ES-I3 (cell line): Measurements from ENCODE around the gene GZMH.
"Not testable (repeated sequence)": the region's sequence is repeated elsewhere in the genome, so short reads cannot be mapped to it uniquely, and the experiment has no call there.

Source experiments
- H3K36me3 ChIP-seq: 2 replicates; pipeline ENCODE4 v1.6.1; 2013; ENCODE audit warnings: mild to moderate bottlenecking, low read length, control low read depth, moderate library complexity; ENCODE audit not compliant: insufficient read depth
- H3K4me1 ChIP-seq: 2 replicates; pipeline ENCODE4 v1.6.1; 2013; ENCODE audit warnings: mild to moderate bottlenecking, control low read depth, low read length; ENCODE audit not compliant: insufficient read depth
- H3K9ac ChIP-seq: 2 replicates; pipeline ENCODE4 v1.6.1; 2013; ENCODE audit warnings: low read depth, mild to moderate bottlenecking, low read length, moderate library complexity
- H3K9me3 ChIP-seq: 2 replicates; pipeline ENCODE4 v1.6.1; 2013; ENCODE audit warnings: mild to moderate bottlenecking, low read length, moderate library complexity; ENCODE audit not compliant: control insufficient read depth, insufficient read depth

GZMH gene

DNA sequence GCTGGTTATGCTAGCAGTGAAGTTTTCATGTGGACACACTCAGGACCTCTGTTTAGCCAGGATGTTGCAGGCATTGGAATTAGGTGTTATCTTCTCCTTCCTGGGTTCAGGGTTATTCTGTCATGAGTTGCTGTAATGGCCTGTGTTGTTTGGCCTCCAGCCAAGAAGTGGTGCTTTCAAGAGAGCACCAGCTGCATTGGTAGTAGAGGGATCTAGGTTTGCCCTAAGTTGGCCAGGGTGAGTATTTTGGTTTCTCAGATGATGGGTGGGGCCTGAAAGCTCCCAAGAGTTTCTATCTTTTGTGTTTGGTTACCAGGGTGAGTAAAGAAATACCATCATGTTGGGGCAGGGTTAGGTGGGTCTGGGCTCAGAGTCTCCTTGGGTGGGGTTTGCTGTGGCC is 2.7 kb upstream of the GZMH start:
- no peaks in the 10 kb centered on the region; the same call in 1 of the 2 replicates for H3K9me3 ChIP-seq
- no peaks in the 10 kb centered on the region for H3K36me3 ChIP-seq
- no peak overlapping the region for H3K9ac ChIP-seq
- H3K4me1 ChIP-seq: no peaks in the 10 kb centered on the region

DNA sequence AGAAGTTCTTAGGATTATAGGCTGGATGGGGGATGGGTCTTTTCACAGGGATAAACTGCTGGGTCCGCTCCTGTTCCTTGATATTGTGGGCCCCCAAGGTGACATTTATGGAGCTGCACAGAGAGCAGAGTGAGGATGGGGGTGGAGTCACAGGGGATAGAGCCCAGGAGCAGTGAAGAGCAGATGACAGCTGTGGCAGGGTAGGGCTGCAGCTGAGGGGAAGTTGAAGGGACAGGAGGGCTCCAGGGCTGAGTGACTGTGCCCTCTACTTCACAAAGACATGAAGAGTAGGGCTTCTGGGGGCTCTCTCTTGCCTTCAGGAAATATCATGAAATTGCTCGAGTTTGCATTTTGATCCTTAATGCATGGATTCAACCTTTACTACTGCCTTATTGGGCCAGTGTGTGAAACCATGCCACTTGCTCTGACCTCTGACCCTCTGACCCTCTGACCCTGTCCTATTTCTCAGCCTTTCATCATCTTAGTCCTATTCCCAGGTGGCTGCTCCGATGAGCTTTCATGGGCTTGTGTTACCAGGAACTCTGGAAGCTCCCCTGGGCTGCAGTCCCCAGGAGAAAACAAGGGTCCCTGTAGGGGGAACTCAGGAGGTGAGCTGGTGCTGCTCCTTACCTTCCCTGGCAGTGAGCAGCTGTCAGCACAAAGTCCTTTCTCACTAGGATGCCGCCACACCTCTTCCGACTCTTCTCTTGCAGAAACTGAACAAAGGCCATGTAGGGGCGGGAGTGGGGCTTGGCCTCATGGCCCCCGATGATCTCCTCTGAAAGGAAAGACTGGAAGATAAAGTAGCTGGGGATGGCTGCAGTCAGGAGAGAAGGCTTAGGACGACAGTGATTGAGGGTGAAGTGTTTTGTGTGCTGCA is 1.6 kb downstream of the GZMH start:
- Histone ChIP-seq H3K9ac (no peak overlapping the region), H3K4me1 (no peaks in the 10 kb centered on the region), H3K36me3 (no peaks in the 10 kb centered on the region), H3K9me3 (no peaks in the 10 kb centered on the region; the same call in 1 of the 2 replicates)

DNA sequence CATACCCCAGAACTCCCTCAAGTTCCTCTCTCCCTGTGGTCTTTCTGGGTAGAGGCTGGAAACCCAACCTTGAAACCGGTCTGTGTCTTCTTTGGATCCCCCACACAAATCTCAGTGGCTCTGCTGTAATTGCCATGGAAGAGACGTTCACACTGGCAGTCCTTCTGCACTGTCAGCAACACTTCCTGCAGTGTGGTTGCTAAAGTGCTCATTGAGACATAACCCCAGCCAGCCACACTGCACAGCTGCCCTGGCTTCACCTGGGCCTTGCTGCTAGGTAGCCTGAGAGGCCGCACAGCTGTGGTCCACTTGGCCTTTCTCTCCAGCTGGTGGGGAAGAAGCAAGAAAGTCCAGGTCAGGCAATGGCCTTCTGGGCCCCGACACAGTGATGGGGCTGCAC is 2.4 kb downstream of the GZMH start:
- Histone ChIP-seq H3K9me3 (no peaks in the 10 kb centered on the region; the same call in 1 of the 2 replicates), H3K36me3 (no peaks in the 10 kb centered on the region), H3K9ac (no peak overlapping the region), H3K4me1 (no peaks in the 10 kb centered on the region)

DNA sequence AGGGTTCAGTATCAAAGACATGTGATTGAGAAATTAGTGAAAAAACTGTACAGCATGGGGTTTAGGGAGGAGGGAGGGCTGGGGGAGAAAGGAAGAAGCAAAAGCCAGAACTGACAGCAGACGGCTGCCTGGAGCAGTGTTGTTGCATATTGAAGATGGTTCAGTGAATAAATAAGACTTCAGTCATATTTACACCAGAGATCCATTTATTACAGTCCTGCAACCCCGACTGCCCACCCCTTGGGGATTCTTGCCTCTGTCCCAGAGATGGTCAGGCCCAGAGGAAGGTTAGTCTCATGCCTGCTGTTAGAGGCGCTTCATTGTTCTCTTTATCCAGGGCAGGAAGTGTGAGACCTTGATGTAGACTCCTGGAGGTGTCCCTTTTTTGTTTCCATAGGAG is 3.2 kb downstream of the GZMH start:
- no peak overlapping the region for H3K9ac ChIP-seq
- H3K4me1 ChIP-seq: no peaks in the 10 kb centered on the region
- H3K36me3 ChIP-seq: no peaks in the 10 kb centered on the region
- H3K9me3 ChIP-seq: no peaks in the 10 kb centered on the region; the same call in 1 of the 2 replicates

DNA sequence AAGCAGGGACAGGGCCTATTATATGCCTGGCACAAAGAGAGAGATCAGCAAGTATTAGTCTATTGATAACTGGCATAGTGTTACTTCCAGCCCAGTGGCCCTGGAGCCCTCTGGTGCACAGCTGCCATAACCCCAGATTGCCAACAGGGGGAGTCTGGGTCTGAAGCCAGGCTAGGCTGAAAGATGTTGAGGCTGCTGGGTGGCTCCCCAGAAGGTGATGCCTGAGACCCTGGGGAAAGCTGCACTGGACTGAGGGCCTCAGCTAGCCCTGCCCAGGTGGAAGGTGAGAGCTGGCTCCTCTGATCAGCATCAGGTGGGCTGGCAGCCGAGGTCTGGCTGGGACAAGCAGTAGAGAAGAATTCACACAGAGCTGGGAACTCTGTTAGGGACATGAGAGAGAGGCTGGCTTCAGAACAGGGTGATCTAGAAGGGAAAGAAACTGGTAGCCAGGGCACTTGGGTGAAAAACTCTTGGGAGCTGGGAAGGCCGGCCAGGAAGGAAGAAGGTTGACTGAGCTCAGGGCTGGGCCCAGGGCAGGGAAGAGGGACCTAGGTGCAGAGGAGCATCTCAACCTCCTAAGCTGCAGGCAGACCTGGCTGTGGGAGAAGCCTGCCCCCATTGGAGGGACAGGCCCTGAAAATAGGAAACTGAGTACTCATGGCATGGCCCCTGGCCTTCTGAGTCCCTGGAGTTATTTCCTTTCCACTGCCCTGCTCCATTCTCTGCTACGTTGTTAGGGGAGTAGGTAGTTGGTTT is 3.9 kb downstream of the GZMH start:
- Histone ChIP-seq H3K4me1 (no peaks in the 10 kb centered on the region), H3K9me3 (no peaks in the 10 kb centered on the region; the same call in 1 of the 2 replicates), H3K36me3 (no peaks in the 10 kb centered on the region), H3K9ac (no peak overlapping the region)

DNA sequence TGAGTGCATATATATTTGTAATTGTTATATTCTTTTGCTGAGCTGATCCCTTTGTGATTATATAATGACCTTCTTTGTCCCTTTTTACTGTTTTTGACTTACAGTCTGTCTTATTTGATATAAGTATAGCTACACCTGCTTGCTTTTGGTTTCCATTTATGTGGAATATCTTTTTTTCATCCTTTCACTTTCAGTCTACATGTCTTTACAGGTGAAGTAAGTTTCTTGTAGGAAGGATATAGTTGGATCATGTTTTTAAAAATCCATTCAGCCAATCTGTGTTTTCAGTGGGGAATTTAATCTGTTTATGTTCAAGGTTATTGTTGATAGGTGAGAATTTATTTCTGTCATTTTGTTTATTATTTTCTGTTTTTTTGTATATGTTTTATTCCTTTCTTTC is 12.1 kb downstream of the GZMH start:
- H3K9me3 ChIP-seq: peaks cover 6% of the 10 kb centered on the region
- H3K36me3 ChIP-seq: no peaks in the 10 kb centered on the region

DNA sequence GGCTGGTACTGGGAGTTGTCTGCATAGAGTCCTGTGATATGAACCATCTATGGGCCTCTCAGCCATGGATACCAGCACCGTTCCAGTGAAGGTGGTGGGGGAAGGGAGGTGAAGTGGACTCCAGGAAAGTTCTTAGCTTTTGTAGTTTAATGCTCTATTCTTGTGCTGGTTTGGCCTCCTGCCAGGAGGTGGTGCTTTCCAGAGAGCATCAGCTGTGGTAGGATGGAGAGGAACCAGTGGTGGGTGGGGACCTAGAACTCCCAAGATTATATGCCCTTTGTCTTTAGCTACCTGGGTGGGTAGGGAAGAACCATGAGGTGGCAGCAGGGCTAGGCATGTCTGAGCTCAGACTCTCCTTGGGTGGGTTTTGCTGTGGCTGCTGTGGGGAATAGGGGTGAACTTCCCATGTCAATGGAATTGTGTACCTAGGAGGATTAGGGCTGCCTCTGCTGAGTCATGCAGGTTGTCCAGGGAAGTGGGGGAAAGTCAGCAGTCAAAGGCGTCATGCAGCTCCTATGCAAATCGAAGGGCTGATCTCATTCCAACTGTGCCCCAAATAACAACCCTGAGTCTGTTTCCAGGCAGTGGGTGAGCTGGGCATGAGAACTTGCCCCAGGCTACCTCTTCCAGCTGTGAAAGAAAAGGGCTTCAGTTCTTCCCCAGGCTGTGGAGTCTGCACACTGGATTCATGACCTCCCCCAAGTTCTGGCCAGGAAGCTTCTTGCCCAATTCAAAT is 14.2 kb downstream of the GZMH start:
- Histone ChIP-seq H3K4me1 (no peaks in the 10 kb centered on the region), H3K9ac (no peak overlapping the region), H3K9me3 (peaks cover 6% of the 10 kb centered on the region), H3K36me3 (no peaks in the 10 kb centered on the region)

More for the DNA sequence above, 12.1 kb downstream of the GZMH start:
- Histone ChIP-seq H3K4me1 (no peaks in the 10 kb centered on the region), H3K9ac (no peak overlapping the region)

DNA sequence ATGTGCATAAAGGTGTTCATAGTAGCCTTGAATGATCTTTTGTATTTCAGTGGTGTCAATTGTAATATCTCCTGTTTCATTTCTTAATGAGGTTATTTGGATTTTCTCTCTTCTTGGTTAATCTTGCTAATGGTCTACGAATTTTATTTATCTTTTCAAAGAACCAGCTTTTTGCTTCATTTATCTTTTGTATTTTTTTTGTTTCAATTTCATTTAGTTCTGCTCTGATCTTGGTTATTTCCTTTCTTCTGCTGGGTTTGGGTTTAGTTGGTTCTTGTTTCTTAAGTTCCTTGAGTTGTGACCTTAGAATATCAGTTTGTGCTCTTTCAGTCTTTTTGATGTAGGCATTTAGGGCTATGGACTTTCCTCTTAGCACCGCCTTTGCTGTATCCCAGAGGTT is 18.5 kb downstream of the GZMH start:
- H3K36me3 ChIP-seq, H3K9me3 ChIP-seq, H3K4me1 ChIP-seq, H3K9ac ChIP-seq: not testable (repeated sequence)

DNA sequence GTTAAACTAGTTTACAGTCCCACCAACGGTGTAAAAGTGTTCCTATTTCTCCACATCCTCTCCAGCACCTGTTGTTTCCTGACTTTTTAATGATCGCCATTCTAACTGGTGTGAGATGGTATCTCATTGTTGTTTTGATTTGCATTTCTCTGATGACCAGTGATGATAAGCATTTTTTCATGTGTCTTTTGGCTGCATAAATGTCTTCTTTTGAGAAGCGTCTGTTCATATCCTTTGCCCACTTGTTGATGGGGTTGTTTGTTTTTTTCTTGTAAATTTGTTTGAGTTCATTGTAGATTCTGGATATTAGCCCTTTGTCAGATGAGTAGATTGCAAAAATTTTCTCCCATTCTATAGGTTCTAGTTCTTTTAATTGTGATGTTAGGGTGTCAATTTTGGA is 25.1 kb downstream of the GZMH start:
- not testable (repeated sequence) for H3K36me3 ChIP-seq

DNA sequence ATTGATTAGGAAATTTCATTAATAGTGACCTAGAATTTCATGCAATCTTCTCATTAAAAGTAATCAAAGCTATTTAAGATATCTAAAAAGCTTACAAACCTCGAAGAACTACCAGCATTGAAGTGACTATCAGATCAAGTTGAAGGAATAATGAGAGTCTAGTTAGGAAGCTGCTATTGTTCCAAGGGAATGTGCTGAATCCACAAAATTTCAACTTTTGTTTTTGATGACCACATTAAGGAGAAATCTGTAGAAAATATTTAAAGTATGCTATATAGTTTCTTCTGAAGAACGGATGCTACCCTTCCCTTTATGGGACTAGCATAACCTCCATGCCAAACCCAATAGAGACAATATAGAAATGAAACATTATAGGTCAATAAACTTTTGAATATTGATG is 30.9 kb downstream of the GZMH start:
- H3K9me3 ChIP-seq: no peaks in the 10 kb centered on the region
- H3K9ac ChIP-seq: no peak overlapping the region
- H3K4me1 ChIP-seq: no peaks in the 10 kb centered on the region
- no peaks in the 10 kb centered on the region for H3K36me3 ChIP-seq

More for the DNA sequence above, 25.1 kb downstream of the GZMH start:
- not testable (repeated sequence) for H3K9ac ChIP-seq, H3K9me3 ChIP-seq, H3K4me1 ChIP-seq

DNA sequence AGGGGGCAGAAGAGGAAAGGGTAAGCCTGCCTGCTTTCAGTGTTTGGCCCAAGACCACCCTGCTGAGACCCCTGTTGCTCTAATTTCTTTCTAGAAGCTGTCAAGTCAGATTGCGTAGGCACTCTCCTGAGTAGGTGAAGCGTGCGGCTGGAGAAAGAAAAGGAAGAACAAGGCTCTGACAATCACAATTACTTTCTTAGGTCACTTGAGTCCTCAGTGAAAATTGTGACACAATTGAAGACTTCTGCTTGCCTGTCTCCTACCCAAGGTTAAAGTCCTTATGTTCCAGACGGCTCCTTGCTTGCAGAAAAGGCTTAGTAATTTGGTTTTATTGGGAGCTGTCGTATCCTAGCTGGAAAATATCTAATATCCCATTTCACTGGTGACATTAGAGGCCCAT is 32.7 kb downstream of the GZMH start:
- H3K36me3 ChIP-seq: no peaks in the 10 kb centered on the region
- H3K4me1 ChIP-seq: no peaks in the 10 kb centered on the region
- H3K9me3 ChIP-seq: no peaks in the 10 kb centered on the region
- no peak overlapping the region for H3K9ac ChIP-seq

DNA sequence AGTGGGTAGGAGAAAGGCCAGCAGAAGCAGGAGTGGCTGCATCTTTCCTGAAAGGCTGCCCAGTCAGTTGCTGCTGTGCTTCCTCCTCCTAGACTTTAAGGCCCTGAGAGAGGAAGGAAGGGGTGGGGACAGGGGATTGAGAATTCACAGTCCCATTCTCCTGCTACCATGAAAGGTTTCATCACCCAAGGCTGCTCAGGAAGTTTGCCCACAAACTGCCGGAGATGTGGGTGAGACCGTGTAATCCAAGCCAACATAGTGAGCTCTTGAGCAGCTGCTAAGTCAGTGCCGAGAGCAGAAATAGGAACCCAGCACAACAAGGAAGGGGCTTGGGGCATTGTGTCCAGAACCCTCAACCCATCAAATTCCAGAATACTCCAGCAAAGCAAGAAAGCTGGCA is 33.3 kb downstream of the GZMH start, which contains the start of gene CTSG:
Gene CTSG (minus strand): TSS at position 69 of the 400 bp plus-strand sequence. CDS start 27 bp downstream, at position 42.
- Histone ChIP-seq H3K4me1 (no peaks in the 10 kb centered on the region), H3K9me3 (no peaks in the 10 kb centered on the region), H3K9ac (no peak within 1 kb of the TSS), H3K36me3 (no peaks in the 10 kb centered on the region)

DNA sequence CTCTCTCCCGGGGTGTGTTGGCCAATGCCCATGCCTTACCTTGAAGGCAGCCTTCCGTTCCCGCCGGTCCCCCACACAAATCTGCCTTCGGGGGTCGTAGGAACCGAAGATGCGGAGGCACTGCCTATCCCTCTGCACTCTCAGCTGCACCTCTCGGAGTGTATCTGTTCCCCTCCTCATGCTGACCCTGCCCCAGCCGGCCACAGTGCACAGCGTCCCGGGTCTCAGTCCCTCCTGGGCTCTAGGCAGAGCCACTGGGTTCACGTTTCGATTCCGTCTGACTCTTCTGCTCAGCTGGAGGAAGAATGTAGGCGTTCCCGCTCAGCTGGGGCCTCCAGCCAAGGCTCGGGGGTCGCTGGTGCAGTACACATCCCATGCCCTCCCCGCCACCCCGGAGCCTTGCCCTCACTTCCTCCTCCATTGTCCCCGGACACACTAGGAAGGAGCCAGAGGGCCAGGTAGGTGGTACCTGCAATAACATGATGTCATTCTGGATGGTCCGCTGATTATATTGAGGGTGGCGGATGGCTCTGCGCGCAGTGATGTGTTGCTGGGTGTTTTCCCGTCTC is 35.2 kb downstream of the GZMH start:
- Histone ChIP-seq H3K9ac (no peak overlapping the region), H3K4me1 (no peaks in the 10 kb centered on the region), H3K9me3 (no peaks in the 10 kb centered on the region)

DNA sequence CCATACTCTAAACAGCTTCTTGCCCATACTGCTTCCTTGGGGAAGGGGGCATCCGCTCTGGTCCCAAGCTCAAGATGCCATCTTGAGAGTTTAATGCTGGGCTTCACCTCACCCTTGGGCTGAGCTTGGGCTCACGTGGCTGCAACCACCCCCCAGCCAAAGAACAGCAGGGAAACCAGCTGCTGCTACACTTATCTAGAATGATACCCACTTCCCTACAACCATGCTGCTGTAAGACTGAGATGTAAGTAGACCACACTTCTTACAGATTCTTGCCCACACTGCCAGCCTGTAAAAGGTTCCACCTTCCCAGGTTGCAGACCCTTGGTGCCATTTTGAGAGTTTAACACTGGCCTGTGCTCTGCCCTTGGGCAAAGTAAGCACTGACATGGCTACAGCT is 43.2 kb downstream of the GZMH start:
- peaks cover 3% of the 10 kb centered on the region; the same call in 1 of the 2 replicates for H3K9me3 ChIP-seq
- H3K9ac ChIP-seq: no peak overlapping the region
- no peaks in the 10 kb centered on the region for H3K36me3 ChIP-seq
- no peaks in the 10 kb centered on the region for H3K4me1 ChIP-seq

More for the DNA sequence above, 35.2 kb downstream of the GZMH start:
- H3K36me3 ChIP-seq: no peaks in the 10 kb centered on the region
